Esophagus muscularis mucosa (tissue), 4 donors: ENCODE measurements around the gene MYH16. TPM values are rescaled to one million over a fixed set of nuclear protein-coding genes. Genes with fewer than 3 reads are reported as not detected.

Experiments used
- DNase-seq: peaks from one replicate; pipeline ENCODE4 v3.0.0-alpha.2; 2017; ENCODE audit errors: extremely low spot score
- H3K27ac ChIP-seq, 4 donors: fragments of 200-600 bp; sonication (generic); replicated peaks in 1 of 4; 1 replicate in 3 of 4; 2 replicates in 1 of 4; pipeline ENCODE4 v1.5.1; 2016 to 2019; ENCODE audit warnings: mild to moderate bottlenecking in 1 of 4
- H3K27me3 ChIP-seq, 4 donors: fragments of 200-600 bp; sonication (generic); one replicate each; pipeline versions ENCODE4 v1.5.1 to v1.6.0; 2016 to 2019
- H3K36me3 ChIP-seq, 4 donors: fragments of 200-600 bp; sonication (generic); one replicate each; pipeline ENCODE4 v1.5.1; 2016 to 2019
- H3K4me1 ChIP-seq, 4 donors: fragments of 200-600 bp; sonication (generic); one replicate each; pipeline ENCODE4 v1.5.1; 2016 to 2019
- H3K4me3 ChIP-seq, 4 donors: fragments of 200-600 bp; sonication (generic); 1 replicate in 2 of 4; 2 replicates in 2 of 4; pipeline ENCODE4 v1.5.1; 2016 to 2019; ENCODE audit warnings: mild to moderate bottlenecking in 4 of 4, moderate library complexity in 1 of 4
- H3K9me3 ChIP-seq, 4 donors: fragments of 200-600 bp; sonication (generic); 1 replicate in 3 of 4; 2 replicates in 1 of 4; pipeline ENCODE4 v1.5.1; 2016 to 2019
- CTCF ChIP-seq, 3 experiments: fragments of 200-600 bp in 2 of 3; fragments of 450-650 bp in 1 of 3; sonication (generic) in 2 of 3; IDR thresholded peaks; one replicate each; pipeline ENCODE4 v1.5.1; 2017 to 2019; ENCODE audit warnings: antibody characterized with exemption in 3 of 3, mild to moderate bottlenecking in 2 of 3, moderate library complexity in 1 of 3
- EP300 ChIP-seq: sonication (generic); formaldehyde crosslinking; IDR thresholded peaks from one replicate; pipeline ENCODE4 v1.6.1; 2017; ENCODE audit warnings: antibody characterized with exemption
- POLR2A ChIP-seq: fragments of 450-650 bp; IDR thresholded peaks from one replicate; pipeline ENCODE4 v1.6.1; 2017; ENCODE audit warnings: antibody characterized with exemption, moderate library complexity, mild to moderate bottlenecking, low read depth
- POLR2AphosphoS5 ChIP-seq, 2 donors: sonication (generic); formaldehyde crosslinking; IDR thresholded peaks; one replicate each; pipeline ENCODE4 v1.6.1; 2017; ENCODE audit warnings: antibody characterized with exemption in 2 of 2
- WGBS: methylation state at CpG from one replicate; pipeline ENCODE4 v1.1.5; 2018; 5-methylcytosine and 5-hydroxymethylcytosine counted together
- intact Hi-C: fragments of 100-400 bp; cut with DNase I; formaldehyde crosslinking; loops from one replicate; pipeline ENCODE4 v1.15.1; 2023
- total RNA-seq, 4 donors: library from RNA; depleted of rRNA; stranded (reverse); fragments of >200 nt; gene quantifications; one replicate each; pipeline versions ENCODE4 v1.1.0 to v1.2.1, GENCODE V29; 2016

Gene MYH16
- total RNA-seq, 4 donors from 2014 or later, result not detected

DNA sequence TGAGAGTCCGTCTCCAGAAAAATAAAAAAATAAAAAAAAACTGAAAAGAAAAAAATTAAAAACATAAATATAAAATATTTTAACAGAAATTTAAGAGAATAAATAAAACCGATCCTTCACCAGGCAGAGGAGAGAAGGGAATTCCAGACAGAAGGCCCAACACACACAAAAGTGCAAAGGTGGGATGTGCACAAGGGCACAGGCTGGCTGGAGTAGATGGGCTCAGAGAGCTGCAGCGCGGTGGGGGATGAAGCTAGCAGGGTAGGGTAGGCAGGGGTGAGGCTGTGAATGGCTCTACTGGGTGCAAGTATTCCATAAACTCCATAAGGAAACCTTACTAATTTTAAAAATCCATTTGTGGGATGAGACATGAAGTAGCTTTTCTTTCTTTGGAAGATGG is 37.4 kb downstream of the MYH16 start:
- H3K9me3 ChIP-seq, result peaks cover 0 to 11% (median 3%) of the 10 kb centered on the region in 4 donors
- TF ChIP-seq EP300 (no peak), CTCF (IDR thresholded peaks at IDR 0.05) (no peak), POLR2AphosphoS5 (IDR thresholded peaks at IDR 0.05) (no peak), POLR2A (no peak)
- no peak overlapping the region for H3K4me3 ChIP-seq
- H3K4me1 ChIP-seq, result peaks cover 0 to 8% (median 7%) of the 10 kb centered on the region in 4 donors
- DNase-seq, result no peak
- WGBS, result 97% methylated on average over 4 of the region's 4 CpGs
- H3K36me3 ChIP-seq, result no peaks in the 10 kb centered on the region
- H3K27ac ChIP-seq, result no peak overlapping the region
- intact Hi-C loops, result loop anchor here (5.0 kb wide), 1 partner anchor 168 kb away; the partner anchor contains the start of gene SMURF1
- H3K27me3 ChIP-seq, result no peaks in the 10 kb centered on the region

DNA sequence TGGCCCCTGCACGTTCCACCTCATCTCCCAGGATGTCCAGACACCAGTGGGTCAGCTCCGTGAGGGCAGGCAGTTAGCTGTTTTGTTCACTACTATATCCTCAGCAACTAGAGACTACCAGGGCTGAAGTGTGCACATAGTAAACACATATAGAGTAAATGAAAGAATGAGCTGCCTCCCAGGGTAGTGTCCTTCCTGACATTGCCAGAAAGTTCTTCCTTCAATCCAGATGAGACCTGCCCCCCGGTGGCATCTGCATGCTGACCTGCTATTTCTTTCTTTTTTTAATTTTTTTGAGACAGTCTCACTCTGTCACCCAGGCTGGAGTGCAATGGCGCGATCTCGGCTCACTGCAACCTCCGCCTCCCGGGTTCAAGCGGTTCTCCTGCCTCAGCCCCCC is 39.1 kb downstream of the MYH16 start:
- no peaks in the 10 kb centered on the region for H3K36me3 ChIP-seq
- 86% methylated on average over 9 of the region's 9 CpGs for WGBS
- no peaks in the 10 kb centered on the region for H3K27me3 ChIP-seq
- H3K4me3 ChIP-seq, result no peak overlapping the region
- peaks cover 0 to 8% (median 7%) of the 10 kb centered on the region in 4 donors for H3K4me1 ChIP-seq
- DNase-seq, result no peak
- TF ChIP-seq POLR2A (no peak), POLR2AphosphoS5 (IDR thresholded peaks at IDR 0.05) (no peak), CTCF (IDR thresholded peaks at IDR 0.05) (no peak), EP300 (no peak)
- no peak overlapping the region for H3K27ac ChIP-seq
- H3K9me3 ChIP-seq, result peaks cover 0 to 11% (median 3%) of the 10 kb centered on the region in 4 donors
- intact Hi-C loops, result loop anchor here (5.0 kb wide), 1 partner anchor 169 kb away; the partner anchor contains the start of gene SMURF1

DNA sequence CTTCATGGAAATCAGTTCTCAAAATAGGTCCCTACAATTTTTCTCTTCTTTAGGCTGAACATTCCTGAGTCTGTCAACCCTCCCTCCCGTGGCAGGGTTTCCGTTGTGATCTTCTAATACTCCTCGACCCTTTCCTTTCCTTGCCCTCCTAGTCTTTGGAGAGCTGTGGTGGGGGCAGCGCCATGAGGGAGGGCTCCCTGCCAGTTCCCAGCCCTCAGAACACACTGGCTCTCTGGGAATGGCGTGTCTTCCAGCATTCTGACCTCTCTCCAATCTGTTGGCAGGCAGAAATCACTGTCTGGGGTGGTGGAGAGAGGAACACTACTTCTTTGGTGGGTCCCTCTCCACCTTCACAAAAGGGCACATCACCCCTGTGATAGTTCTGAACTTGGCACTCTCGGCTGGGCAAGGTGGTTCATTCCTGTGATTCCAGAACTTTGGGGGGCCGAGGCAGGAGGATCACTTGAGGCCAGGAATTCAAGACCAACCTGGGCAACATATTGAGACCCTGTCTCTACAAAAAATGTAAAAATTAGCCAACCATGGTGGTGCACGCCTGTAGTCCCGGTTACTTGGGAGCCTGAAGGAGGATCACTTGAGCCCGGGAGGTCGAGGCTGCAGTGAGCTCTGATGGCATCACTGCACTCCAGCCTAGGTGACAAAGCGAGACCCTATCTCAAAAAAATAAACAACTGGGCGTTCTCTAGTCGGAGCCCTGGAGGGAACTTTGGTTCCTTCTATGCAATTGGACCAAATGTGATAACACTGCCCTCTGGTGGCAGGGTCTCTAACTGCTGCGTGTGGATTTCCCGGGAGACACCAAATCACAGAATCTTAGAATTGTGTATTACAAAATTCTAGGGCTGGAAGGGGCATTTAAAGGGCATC is 39.9 kb downstream of the MYH16 start:
- peaks cover 0 to 8% (median 7%) of the 10 kb centered on the region in 4 donors for H3K4me1 ChIP-seq
- H3K9me3 ChIP-seq, result peaks cover 0 to 11% (median 3%) of the 10 kb centered on the region in 4 donors
- intact Hi-C loops, result loop anchor here (1.0 to 5.0 kb wide), 2 partner anchors 170 to 272 kb away; partner anchors contain the start of gene SMURF1
- H3K27me3 ChIP-seq, result no peaks in the 10 kb centered on the region
- H3K4me3 ChIP-seq, result no peak overlapping the region
- WGBS, result 38% methylated on average over 15 of the region's 16 CpGs
- no peaks in the 10 kb centered on the region for H3K36me3 ChIP-seq
- no peak for TF ChIP-seq EP300
- TF ChIP-seq CTCF (IDR thresholded peaks at IDR 0.05), result peak; percentile 84 to 94 (median 91)
- DNase-seq, result peak; percentile 94
- no peak overlapping the region for H3K27ac ChIP-seq

DNA sequence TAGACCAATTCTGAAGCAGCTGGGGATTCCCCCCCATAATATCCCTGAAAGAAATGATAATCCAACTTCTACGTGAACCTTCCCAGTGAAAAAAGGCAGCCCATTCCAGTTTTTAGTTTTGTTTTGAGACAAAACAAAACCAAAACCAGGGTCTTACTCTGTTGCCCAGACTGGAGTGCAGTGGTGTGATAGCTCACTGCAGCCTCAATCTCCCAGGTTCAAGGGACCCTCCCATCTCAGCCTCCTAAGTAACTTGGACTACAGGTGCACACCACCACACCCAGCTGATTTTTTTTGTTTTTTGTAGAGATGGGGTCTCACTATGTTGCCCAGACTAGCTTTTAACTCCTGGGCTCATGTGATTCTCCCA is 40.5 kb downstream of the MYH16 start:
- H3K9me3 ChIP-seq, result peaks cover 0 to 11% (median 3%) of the 10 kb centered on the region in 4 donors
- TF ChIP-seq CTCF (IDR thresholded peaks at IDR 0.05), result no peak
- no peak for TF ChIP-seq POLR2AphosphoS5 (IDR thresholded peaks at IDR 0.05)
- TF ChIP-seq EP300, result no peak
- TF ChIP-seq POLR2A, result no peak
- H3K4me3 ChIP-seq, result no peak overlapping the region
- H3K27ac ChIP-seq, result no peak overlapping the region
- H3K27me3 ChIP-seq, result no peaks in the 10 kb centered on the region
- no peaks in the 10 kb centered on the region for H3K36me3 ChIP-seq
- DNase-seq, result no peak
- peaks cover 0 to 8% (median 7%) of the 10 kb centered on the region in 4 donors for H3K4me1 ChIP-seq
- intact Hi-C loops, result loop anchor here (1.0 to 5.0 kb wide), 2 partner anchors 171 to 273 kb away; partner anchors contain the start of gene SMURF1
- WGBS, result 27% methylated on average over 1 of the region's 1 CpG
